HG03139 (cell line): ENCODE measurements around the gene CHGA.

Source experiments
- ATAC-seq: cut with Tn5 transposase; IDR thresholded peaks from one replicate; pipeline ENCODE4 v1.9.1; 2021; ENCODE audit not compliant: unreplicated experiment

The CHGA gene, protein sequence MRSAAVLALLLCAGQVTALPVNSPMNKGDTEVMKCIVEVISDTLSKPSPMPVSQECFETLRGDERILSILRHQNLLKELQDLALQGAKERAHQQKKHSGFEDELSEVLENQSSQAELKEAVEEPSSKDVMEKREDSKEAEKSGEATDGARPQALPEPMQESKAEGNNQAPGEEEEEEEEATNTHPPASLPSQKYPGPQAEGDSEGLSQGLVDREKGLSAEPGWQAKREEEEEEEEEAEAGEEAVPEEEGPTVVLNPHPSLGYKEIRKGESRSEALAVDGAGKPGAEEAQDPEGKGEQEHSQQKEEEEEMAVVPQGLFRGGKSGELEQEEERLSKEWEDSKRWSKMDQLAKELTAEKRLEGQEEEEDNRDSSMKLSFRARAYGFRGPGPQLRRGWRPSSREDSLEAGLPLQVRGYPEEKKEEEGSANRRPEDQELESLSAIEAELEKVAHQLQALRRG

GRCh38 chr14:92922883-92923743 is at the start of gene CHGA:
Gene CHGA (plus strand): TSS chr14:92923150. CDS start chr14:92923360, 210 bp downstream.
- no peak for ATAC-seq

DNA sequence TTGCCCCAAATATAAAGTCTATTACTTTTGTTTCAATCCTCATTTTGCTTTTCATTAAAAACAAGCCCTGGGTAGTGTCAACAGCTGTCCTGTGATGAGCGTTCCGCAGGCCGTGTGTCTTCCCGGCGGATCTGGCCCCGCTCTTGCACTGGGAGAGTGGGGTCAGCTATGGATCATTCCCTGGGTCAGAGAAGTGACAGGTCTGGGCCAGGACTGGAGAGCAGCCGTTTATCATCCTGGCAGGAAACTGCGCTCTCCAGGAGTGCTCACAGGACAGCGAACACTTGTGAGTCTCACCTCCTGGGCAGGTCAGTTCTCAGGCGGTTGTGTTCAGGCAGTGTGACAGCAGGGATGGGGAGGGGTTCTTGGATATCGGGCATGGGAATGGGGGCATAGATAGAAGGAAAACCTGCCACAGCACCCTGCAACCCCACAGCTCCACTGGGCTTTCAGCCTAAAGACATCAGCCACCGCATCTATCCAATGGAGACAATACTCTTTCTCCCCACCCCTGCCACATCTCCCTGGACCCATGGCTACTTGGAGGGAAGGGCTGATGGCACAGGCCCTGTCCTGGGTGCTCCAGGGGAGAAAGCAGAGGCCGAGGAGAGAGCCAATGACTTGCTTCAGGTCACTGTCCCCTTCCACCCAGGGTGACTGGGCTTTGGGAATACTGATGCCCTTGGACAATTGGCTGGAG is 47.8 kb upstream of the CHGA start:
- no peak for ATAC-seq

DNA sequence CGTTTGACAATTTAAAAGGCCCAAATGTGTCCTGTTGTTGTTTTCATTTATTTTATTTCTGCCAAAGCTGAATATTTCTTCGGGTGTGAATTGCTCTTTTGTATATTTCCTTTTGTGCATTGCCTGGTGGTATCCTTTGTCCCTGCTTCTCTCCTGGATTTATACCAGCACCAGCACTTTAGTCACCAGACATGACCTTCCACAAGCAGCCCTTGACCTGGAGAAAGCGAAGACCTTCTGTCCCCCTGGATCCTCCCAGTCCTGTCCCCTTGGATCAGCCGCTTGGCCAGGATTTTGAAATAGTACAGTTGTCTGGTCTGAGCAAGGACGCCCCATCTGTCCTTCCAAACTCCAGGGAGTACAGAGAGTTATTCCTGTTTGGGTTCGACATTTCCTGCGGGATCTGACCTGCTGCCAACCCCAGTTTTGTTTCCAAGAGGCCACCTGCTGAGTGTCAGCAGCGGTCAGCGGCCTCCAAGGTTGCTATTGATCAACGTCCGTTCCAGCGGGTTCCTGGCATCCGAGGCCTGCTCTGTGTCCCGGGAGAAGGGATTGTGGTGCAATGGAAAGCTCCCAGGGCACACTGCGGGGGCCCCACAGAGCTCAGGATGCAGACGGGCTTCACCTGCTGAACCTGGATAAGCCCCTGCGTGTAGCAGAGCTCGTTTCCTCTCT is 45.1 kb upstream of the CHGA start:
- ATAC-seq = no peak

DNA sequence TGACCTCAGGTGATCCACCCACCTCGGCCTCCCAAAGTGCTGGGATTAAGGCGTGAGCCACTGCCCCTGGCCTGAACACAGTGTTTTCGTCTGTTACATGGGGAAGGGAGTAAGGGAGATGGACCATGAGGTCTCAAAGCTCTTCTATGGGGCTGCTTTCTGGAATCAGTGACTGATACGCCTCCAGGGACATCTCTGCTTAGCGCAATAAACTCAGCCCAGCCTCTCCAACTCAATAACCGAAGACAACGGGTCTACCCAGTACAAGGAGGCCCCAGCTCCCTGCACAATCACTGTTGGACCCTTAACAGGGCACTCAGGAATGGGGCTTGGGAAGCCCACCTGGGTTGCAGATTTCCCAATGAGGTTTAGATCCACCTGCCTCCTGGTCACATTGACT is 42.6 kb upstream of the CHGA start:
- ATAC-seq = no peak

- ATAC-seq = no peak
These were observed 42.1 kb upstream of the CHGA start for GRCh38 chr14:92880851-92881250.

- ATAC-seq = no peak
These were observed 39.9 kb upstream of the CHGA start for GRCh38 chr14:92883066-92883465.

DNA sequence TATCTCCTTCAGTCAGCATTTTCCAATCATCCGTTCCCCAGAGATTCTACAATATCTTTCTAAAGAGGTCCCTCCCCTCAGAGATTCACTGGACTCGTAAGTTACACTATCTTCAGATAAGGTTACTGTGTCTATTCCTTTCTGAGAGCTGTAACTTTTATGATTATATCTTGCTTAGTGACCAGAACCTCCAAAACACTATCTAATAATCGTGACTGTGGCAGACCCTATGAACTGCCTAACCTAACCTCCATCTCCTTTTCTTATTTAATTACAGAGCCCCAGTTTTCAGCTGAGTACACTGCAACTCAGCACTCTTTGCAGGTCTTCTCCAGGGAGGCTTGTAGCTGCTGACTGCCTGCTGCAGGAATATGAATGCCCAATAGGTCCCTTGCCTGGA is 38.5 kb upstream of the CHGA start:
- ATAC-seq = no peak

- ATAC-seq = no peak
These were observed 37.5 kb upstream of the CHGA start for GRCh38 chr14:92885279-92886061.

- ATAC-seq = no peak
These were observed 36.6 kb upstream of the CHGA start for GRCh38 chr14:92886337-92886736.

- ATAC-seq = no peak
These were observed 35.8 kb upstream of the CHGA start for GRCh38 chr14:92887157-92887556.

DNA sequence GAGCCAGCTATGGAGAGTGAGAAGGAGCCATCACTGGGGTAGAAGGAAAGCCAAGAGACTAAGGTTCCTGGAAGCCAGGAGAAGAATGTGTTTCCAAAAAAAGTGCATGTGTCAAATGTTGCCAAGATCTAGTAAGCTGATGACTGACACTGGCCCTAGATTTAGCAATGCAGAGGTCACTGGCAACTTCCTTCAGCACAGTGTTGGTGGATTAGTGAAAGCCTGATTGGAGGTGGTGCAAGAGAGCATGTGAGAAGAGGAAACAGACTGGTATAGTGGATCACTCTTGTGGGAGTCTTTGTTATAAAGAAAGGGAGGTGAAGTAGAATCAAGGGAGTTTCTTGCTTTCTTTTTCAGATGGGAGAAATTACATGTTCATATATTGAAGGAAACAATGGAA is 34.1 kb upstream of the CHGA start:
- ATAC-seq = no peak

GRCh38 chr14:92890830-92891588 is 31.9 kb upstream of the CHGA start:
- ATAC-seq = no peak

DNA sequence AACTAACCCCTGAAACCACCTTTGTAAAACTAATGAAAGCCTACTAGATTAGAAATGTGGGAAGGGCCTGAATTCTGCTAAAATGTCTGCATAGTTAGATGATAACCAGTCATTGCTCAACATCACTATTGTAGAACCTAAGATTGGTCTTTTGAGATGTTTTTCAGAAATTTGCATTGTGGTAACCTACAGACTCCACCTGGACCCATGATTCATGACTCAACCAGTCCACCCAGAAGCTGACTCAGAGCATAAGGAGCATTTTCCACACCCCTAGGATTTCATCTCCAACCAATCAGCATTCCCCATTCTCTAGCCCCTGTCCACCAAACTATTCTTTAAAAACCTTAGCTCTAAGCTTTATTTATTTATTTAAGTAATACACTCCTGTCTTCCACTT is 30.4 kb upstream of the CHGA start:
- no peak for ATAC-seq

DNA sequence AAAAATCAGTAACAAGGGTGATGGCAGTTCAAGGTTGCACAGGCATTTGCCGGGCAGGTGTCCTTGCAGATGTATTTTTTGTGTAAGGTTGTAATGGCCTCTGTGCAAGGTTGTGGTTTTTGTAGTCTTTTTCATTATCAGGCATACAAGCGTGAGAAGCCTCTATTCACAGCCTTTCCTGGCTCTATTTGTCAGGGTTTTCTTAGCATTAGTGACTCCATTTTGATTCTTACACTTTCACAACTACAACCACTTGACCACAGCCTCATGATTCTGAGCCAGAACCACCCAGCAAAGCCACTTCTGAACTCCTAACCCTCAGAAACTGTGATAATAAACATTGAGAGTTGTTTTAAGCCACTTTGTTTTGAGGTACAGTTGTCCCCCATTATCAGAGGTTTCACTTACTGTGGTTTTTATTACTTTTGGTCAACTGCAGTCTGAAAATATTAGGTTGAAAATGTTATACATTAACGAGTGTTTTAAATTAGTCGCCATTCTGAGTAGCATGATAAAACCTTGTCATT is 27.5 kb upstream of the CHGA start:
- no peak for ATAC-seq

GRCh38 chr14:92897922-92898565 is 24.9 kb upstream of the CHGA start:
- ATAC-seq = no peak

GRCh38 chr14:92898566-92899131 is 24.3 kb upstream of the CHGA start:
- ATAC-seq = no peak

DNA sequence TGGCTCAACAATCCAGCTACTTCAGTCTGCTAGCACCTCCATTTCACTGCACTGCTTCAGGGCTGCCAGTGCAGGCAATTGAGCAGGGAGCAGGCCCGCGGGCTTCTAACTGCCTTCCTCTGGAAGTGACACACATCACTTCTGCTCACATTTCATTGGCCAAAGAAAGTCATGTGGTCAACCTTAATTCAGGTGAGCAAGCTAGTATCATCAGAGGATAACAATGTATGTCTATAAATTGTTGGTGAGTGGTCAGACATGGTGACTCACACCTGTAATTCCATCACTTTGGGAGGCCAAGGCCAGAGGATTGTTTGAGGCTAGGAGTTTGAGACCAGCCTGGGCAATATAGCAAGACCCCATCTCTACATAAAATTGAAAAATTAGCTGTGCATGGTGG is 22.3 kb upstream of the CHGA start:
- ATAC-seq = no peak

DNA sequence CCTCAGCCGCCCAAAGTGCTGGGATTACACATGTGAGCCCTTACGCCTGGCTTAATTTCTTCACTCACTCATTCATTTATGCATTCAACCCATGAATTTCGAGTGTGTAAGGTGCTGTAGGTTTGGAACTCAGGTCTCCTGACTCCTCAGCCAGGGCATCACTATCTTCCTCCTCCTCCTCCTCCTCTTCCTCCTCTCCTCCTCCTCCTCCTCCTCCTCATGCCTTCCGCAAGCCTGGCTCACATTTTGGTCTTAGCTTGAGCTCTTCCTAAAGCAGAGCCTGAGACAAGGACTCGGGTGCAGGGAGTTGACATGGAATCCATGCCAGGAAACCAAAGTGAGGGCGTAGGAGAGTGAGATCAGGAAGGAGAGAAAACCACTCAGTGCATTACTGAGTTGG is 20.8 kb upstream of the CHGA start:
- no peak for ATAC-seq
